Measurements from ENCODE around the gene MSANTD1. TPM values are rescaled to one million over a fixed set of nuclear protein-coding genes. Genes with fewer than 3 reads are reported as not detected.
A peak's percentile ranks its signal among the peaks of the same experiment; 100 is the strongest.

The MSANTD1 gene
- total RNA-seq, 1 experiment from 2014 or later = 0.71 TPM

GRCh38 chr4:3233391-3234071 is 15.4 kb upstream of the MSANTD1 start:
- RAD21 ChIA-PET (ENCODE audit: low non-redundant PET in 1 of 2, low total read pairs in 2 of 2, uncharacterized antibody in 2 of 2, unreplicated experiment in 2 of 2) = no interaction called here
- DNase-seq (ENCODE audit: low read depth, low spot score) = no peak
- H3K9me3 ChIP-seq (ENCODE audit: control insufficient read depth in 1 of 2, insufficient read depth in 1 of 2, low read depth in 1 of 2, low read length in 2 of 2) = no peaks in the 10 kb centered on the region
- no peaks in the 10 kb centered on the region for H3K9me2 ChIP-seq (ENCODE audit: insufficient read depth)
- POLR2A ChIA-PET = no interaction called here
- no peak overlapping the region for H3K4me3 ChIP-seq (replicated peaks in 1 of 2; ENCODE audit: low read depth in 1 of 2, low read length in 2 of 2)
- intact Hi-C loops (cut with micrococcal nuclease) = no loop called here
- H4K20me1 ChIP-seq (ENCODE audit: insufficient read depth) = no peaks in the 10 kb centered on the region
- no peak overlapping the region for H3K9ac ChIP-seq (ENCODE audit: low read length)
- no peak overlapping the region for H3K4me2 ChIP-seq (ENCODE audit: low read length)
- H2AFZ ChIP-seq (ENCODE audit: low read depth, low read length, poor library complexity, severe bottlenecking) = no peak overlapping the region
- peaks cover 19% of the 10 kb centered on the region in 2 experiments; a peak in 3 of 4 replicates for H3K36me3 ChIP-seq (ENCODE audit: control insufficient read depth in 1 of 2, insufficient read depth in 2 of 2, low read length in 2 of 2)
- ATAC-seq = no peak
- no peaks in the 10 kb centered on the region for H3K79me2 ChIP-seq (ENCODE audit: insufficient read depth, low read length)
- CTCF ChIA-PET = no interaction called here
- no peak overlapping the region for H3K27ac ChIP-seq (ENCODE audit: low read depth, low read length)
- no peaks in the 10 kb centered on the region for H3K4me1 ChIP-seq (ENCODE audit: control insufficient read depth in 1 of 2, insufficient read depth in 2 of 2, low read length in 2 of 2)
- H3K27me3 ChIP-seq (ENCODE audit: insufficient read depth, low read length) = no peaks in the 10 kb centered on the region
- BruUV-seq (replicated peaks) = no TSS peak
- TF ChIP-seq MAX (IDR thresholded peaks at IDR 0.05) (0 out of 2 replicates have a peak, but pooled peaks have one; percentile 12), SIN3A (IDR thresholded peaks at IDR 0.05; ENCODE audit: low read depth) (no peak)

GRCh38 chr4:3234171-3235029 is 14.6 kb upstream of the MSANTD1 start:
- TF ChIP-seq TCF7L2 (IDR thresholded peaks at IDR 0.05; ENCODE audit: borderline replicate concordance, extremely low read depth, insufficient read depth, insufficient read length) = no peak
- TF ChIP-seq MAX (IDR thresholded peaks at IDR 0.05) = 0 out of 2 replicates have a peak, but pooled peaks have one; percentile 21
- ChIA-PET POLR2A (no interaction called here), CTCF (no interaction called here), RAD21 (ENCODE audit: low non-redundant PET in 1 of 2, low total read pairs in 2 of 2, uncharacterized antibody in 2 of 2, unreplicated experiment in 2 of 2) (no interaction called here)
- no peaks in the 10 kb centered on the region for H3K9me3 ChIP-seq (ENCODE audit: control insufficient read depth in 1 of 2, insufficient read depth in 1 of 2, low read depth in 1 of 2, low read length in 2 of 2)
- H3K9me2 ChIP-seq (ENCODE audit: insufficient read depth) = no peaks in the 10 kb centered on the region
- no peak overlapping the region for H3K4me2 ChIP-seq (ENCODE audit: low read length)
- H3K4me1 ChIP-seq (ENCODE audit: control insufficient read depth in 1 of 2, insufficient read depth in 2 of 2, low read length in 2 of 2) = no peaks in the 10 kb centered on the region
- H3K36me3 ChIP-seq (ENCODE audit: control insufficient read depth in 1 of 2, insufficient read depth in 2 of 2, low read length in 2 of 2) = peaks cover 10 to 12% of the 10 kb centered on the region in 2 experiments; a peak in 3 of 4 replicates
- no peak overlapping the region for H3K4me3 ChIP-seq (replicated peaks in 1 of 2; ENCODE audit: low read depth in 1 of 2, low read length in 2 of 2)
- no peaks in the 10 kb centered on the region for H3K27me3 ChIP-seq (ENCODE audit: insufficient read depth, low read length)
- intact Hi-C loops (cut with micrococcal nuclease) = no loop called here
- no peaks in the 10 kb centered on the region for H4K20me1 ChIP-seq (ENCODE audit: insufficient read depth)
- no peaks in the 10 kb centered on the region for H3K79me2 ChIP-seq (ENCODE audit: insufficient read depth, low read length)
- no peak overlapping the region for H3K9ac ChIP-seq (ENCODE audit: low read length)
- BruUV-seq (replicated peaks) = no TSS peak
- no peak for ATAC-seq
- no peak overlapping the region for H2AFZ ChIP-seq (ENCODE audit: low read depth, low read length, poor library complexity, severe bottlenecking)
- DNase-seq (ENCODE audit: low read depth, low spot score) = no peak
- no peak overlapping the region for H3K27ac ChIP-seq (ENCODE audit: low read depth, low read length)

Measured in HCT116 (cell line).